H7 (cell line): Measurements from ENCODE around the gene ZNFX1. TPM values are rescaled to one million over a fixed set of nuclear protein-coding genes. Genes with fewer than 3 reads are reported as not detected.
"Not testable (repeated sequence)": the region's sequence is repeated elsewhere in the genome, so short reads cannot be mapped to it uniquely, and the experiment has no call there.

Experiments used
- DNase-seq: peaks from one replicate; pipeline ENCODE4 v3.0.0; 2012
- H3K27me3 ChIP-seq: 2 replicates; pipeline ENCODE4 v1.6.0; 2011; ENCODE audit warnings: mild to moderate bottlenecking, low read length; ENCODE audit not compliant: control insufficient read depth, insufficient read depth
- H3K36me3 ChIP-seq: replicated peaks from 2 replicates; pipeline ENCODE4 v1.5.1; 2011; ENCODE audit warnings: low read length; ENCODE audit not compliant: control insufficient read depth, insufficient read depth
- H3K4me3 ChIP-seq: 2 replicates; pipeline ENCODE4 v1.5.1; 2011; ENCODE audit warnings: low read depth, mild to moderate bottlenecking, control low read depth, low read length, moderate library complexity; ENCODE audit not compliant: insufficient read depth
- total RNA-seq: library from RNA; depleted of rRNA; stranded (reverse); fragments of >200 nt; shearing (Covaris generic); gene quantifications from 2 replicates; pipeline ENCODE4 v1.2.3, GENCODE V29; 2014; rRNA removed

Gene ZNFX1
- total RNA-seq, 1 experiment from 2014 or later = 8.5 TPM

GRCh38 chr20:49207076-49207475, 70.8 kb downstream of the ZNFX1 start:
- Histone ChIP-seq H3K27me3 (no peaks in the 10 kb centered on the region), H3K4me3 (no peak overlapping the region), H3K36me3 (no peaks in the 10 kb centered on the region)
- DNase-seq = peak; percentile 66

DNA sequence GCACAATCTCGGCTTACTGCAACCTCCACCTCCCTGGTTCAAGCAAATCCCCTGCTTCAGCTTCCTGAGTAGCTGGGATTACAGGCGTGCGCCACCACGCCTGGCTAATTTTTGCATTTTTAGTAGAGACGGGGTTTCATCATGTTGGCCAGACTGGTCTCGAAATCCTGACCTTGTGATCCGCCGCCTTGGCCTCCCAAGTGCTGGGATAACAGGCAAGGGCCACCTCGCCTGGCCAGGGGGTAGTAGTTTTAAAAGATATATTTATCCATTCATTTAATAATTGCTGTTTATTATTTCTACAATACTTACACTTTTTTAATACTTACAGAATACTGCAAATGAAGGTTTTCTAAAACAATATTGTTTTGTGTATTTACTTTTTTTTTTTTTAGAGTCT, 74.1 kb downstream of the ZNFX1 start:
- no peaks in the 10 kb centered on the region for H3K27me3 ChIP-seq
- no peak overlapping the region for H3K4me3 ChIP-seq
- H3K36me3 ChIP-seq = no peaks in the 10 kb centered on the region
- no peak for DNase-seq

- Histone ChIP-seq H3K27me3 (no peaks in the 10 kb centered on the region), H3K4me3 (no peak overlapping the region), H3K36me3 (no peaks in the 10 kb centered on the region)
- no peak for DNase-seq
Observed at GRCh38 chr20:49203011-49203410, 74.8 kb downstream of the ZNFX1 start.

DNA sequence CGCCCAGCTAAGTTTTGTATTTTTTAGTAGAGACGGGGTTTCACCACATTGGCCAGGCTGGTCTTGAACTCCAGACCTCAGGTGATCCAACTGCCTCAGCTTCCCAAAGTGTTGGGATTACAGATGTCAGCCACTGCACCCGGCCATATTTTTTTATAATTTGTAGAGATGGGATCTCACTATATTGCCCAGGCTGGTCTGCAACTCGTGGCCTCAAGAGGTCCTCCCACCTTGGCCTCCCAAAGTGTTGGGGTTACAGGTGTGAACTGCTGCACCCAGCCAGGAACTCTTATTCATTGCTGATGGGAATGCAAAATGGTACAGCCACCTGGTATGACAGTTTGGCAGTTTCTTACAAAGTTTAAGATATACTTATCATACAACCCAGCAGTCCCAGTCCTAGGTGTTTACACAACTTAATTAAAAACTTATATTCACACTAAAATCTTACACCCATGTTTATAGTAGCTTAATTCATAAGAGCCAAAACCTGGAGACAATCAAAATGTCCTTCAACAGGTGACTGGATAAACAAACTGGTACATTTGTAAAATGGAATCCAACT, 78.0 kb downstream of the ZNFX1 start:
- Histone ChIP-seq H3K4me3 (no peak overlapping the region), H3K36me3 (no peaks in the 10 kb centered on the region), H3K27me3 (no peaks in the 10 kb centered on the region)
- DNase-seq = no peak

GRCh38 chr20:49192944-49193518, 84.8 kb downstream of the ZNFX1 start:
- H3K4me3 ChIP-seq, DNase-seq, H3K36me3 ChIP-seq, H3K27me3 ChIP-seq: not testable (repeated sequence)

Other genes with a start within 250 kb of the ZNFX1 start
- gene CSE1L, start 231.7 kb downstream of the ZNFX1 start, total RNA-seq = 214 and 248 TPM in 2 replicates
- gene STAU1, start 89.7 kb downstream of the ZNFX1 start, total RNA-seq = 56.5 and 70.1 TPM in 2 replicates
- 53.3 and 54.6 TPM in 2 replicates for gene DDX27, start 58.6 kb downstream of the ZNFX1 start, total RNA-seq
- 0.41 and 0.48 TPM in 2 replicates for gene KCNB1, start 204.6 kb upstream of the ZNFX1 start, total RNA-seq